K562 (cell line): ENCODE data around the gene OPA3. TPM values are rescaled to one million over a fixed set of nuclear protein-coding genes. Genes with fewer than 3 reads are reported as not detected.
A peak's percentile ranks its signal among the peaks of the same experiment; 100 is the strongest.

Experiments
- FOXA1 ChIP-seq: fragments of 450-650 bp; IDR thresholded peaks from 2 replicates; pipeline ENCODE4 v1.6.1; 2016; ENCODE audit warnings: mild to moderate bottlenecking, borderline replicate concordance
- MAZ ChIP-seq, 2 experiments: fragments of 450-650 bp in 1 of 2; sonication (generic) in 1 of 2; formaldehyde crosslinking; IDR thresholded peaks in 1 of 2; conservative IDR thresholded peaks in 1 of 2; 2 replicates each; pipeline versions ENCODE4 v1.4.0 to v1.5.0; 2020; ENCODE audit warnings: mild to moderate bottlenecking in 1 of 2, missing genetic modification reagents in 1 of 2
- MYC ChIP-seq, 2 experiments: fragments of 250-450 bp in 1 of 2; sonication (Bioruptor Pico) in 1 of 2; IDR thresholded peaks; 2 replicates each; pipeline versions ENCODE4 v1.5.1 to v1.6.1; 2012 to 2021; ENCODE audit warnings: low read depth in 2 of 2, borderline replicate concordance in 1 of 2, improper control_type of control experiment in 1 of 2, low read length in 1 of 2, mild to moderate bottlenecking in 1 of 2, moderate library complexity in 1 of 2
- PBX2 ChIP-seq, 2 experiments: IDR thresholded peaks in 1 of 2; conservative IDR thresholded peaks in 1 of 2; 2 replicates each; pipeline ENCODE4 v1.6.1; 2016; ENCODE audit warnings: low read depth in 2 of 2, mild to moderate bottlenecking in 1 of 2, missing compliant biosample characterization in 1 of 2, missing genetic modification characterization in 1 of 2, moderate library complexity in 1 of 2
- PHTF2 ChIP-seq: fragments of 250-450 bp; sonication (Bioruptor Pico); IDR thresholded peaks from 2 replicates; pipeline ENCODE4 v1.5.0; 2021; ENCODE audit warnings: mild to moderate bottlenecking
- SP1 ChIP-seq: sonication (generic); formaldehyde crosslinking; IDR thresholded peaks from 2 replicates; pipeline ENCODE4 v1.8.1; 2022; ENCODE audit warnings: mild to moderate bottlenecking, missing genetic modification reagents
- TAL1 ChIP-seq: fragments of 450-650 bp; IDR thresholded peaks from 2 replicates; pipeline ENCODE4 v1.6.1; 2016; ENCODE audit warnings: mild to moderate bottlenecking
- TEAD4 ChIP-seq, 2 experiments: sonication (generic) in 1 of 2; formaldehyde crosslinking in 1 of 2; IDR thresholded peaks; 2 replicates each; pipeline versions ENCODE4 v1.6.1 to v1.8.0; 2012 to 2022; ENCODE audit warnings: borderline replicate concordance in 1 of 2, inconsistent platforms in 1 of 2, low read length in 1 of 2, mild to moderate bottlenecking in 1 of 2, missing genetic modification reagents in 1 of 2
- VEZF1 ChIP-seq: fragments of 200-800 bp; sonication (Bioruptor generic); IDR thresholded peaks from 2 replicates; pipeline ENCODE4 v1.6.1; 2017; ENCODE audit warnings: missing genetic modification characterization, missing compliant biosample characterization
- ZBTB5 ChIP-seq: fragments of 450-650 bp; IDR thresholded peaks from 2 replicates; pipeline ENCODE4 v1.6.1; 2017; ENCODE audit warnings: antibody characterized with exemption
- ZNF121 ChIP-seq: sonication (generic); formaldehyde crosslinking; conservative IDR thresholded peaks from 2 replicates; pipeline ENCODE4 v1.8.0; 2022; ENCODE audit warnings: missing genetic modification reagents
- ZNF143 ChIP-seq: sonication (generic); formaldehyde crosslinking; IDR thresholded peaks from 2 replicates; pipeline ENCODE4 v1.9.0; 2022; ENCODE audit warnings: mild to moderate bottlenecking, missing genetic modification reagents
- ZNF398 ChIP-seq: fragments of 250-450 bp; sonication (Bioruptor Pico); IDR thresholded peaks from 2 replicates; pipeline ENCODE4 v1.8.0; 2021; ENCODE audit warnings: moderate library complexity, mild to moderate bottlenecking, inconsistent platforms
- polyA plus RNA-seq, 8 experiments: library from polyadenylated mRNA; depleted of rRNA in 4 of 8; stranded (reverse) in 5 of 8; unstranded in 3 of 8; fragments of >200 nt; fragmentation: Nextera tagmentation in 2 of 8; fragmentation: Illumina TruSeq in 1 of 8; extraction: Ambion mirVana in 2 of 8; extraction: Trizol in 1 of 8; gene quantifications; 2 replicates each; pipeline versions ENCODE4 v1.2.1 to v1.2.3, GENCODE V29; 2011 to 2014; ENCODE audit warnings: inconsistent platforms in 1 of 8, missing spikeins in 1 of 8
- total RNA-seq, 7 experiments: library from RNA; depleted of rRNA in 6 of 7; stranded (reverse); fragments of >200 nt in 6 of 7; fragmentation: Illumina TruSeq in 2 of 7; extraction: Trizol in 2 of 7; gene quantifications; 2 replicates each; pipeline versions ENCODE4 v1.2.1 to v1.2.3, GENCODE V29; 2011 to 2021; ENCODE audit warnings: low replicate concordance in 1 of 7

The OPA3 gene
- total and polyA plus RNA-seq, 9 of the 15 experiments (the other 6 are each of a cell fraction or from before 2014, with no cell fraction given), result 1.4 to 18.8 (median 9.0) TPM

GRCh38 chr19:45615795-45616703 lies 31.4 kb upstream of the OPA3 start (continued):
- no peak for TF ChIP-seq ZBTB5
- TF ChIP-seq ZNF143 (CRISPR knock-in tag), result no peak
- no peak; the same call in 1 of the 2 replicates for TF ChIP-seq VEZF1 (CRISPR knock-in tag)
- no peak for TF ChIP-seq TAL1
- TF ChIP-seq MYC (IDR thresholded peaks at IDR 0.05; ENCODE audit: low read depth, low read length), result peak; percentile 79; the same call in 1 of the 2 replicates
- TF ChIP-seq MYC (CRISPR knock-in tag; IDR thresholded peaks at IDR 0.05; ENCODE audit: borderline replicate concordance, low read depth), result 0 out of 2 replicates have a peak, but pooled peaks have one; percentile 44
- TF ChIP-seq ZNF398, result no peak
- TF ChIP-seq TEAD4 (IDR thresholded peaks at IDR 0.05; ENCODE audit: low read length), result no peak
- TF ChIP-seq TEAD4 (CRISPR knock-in tag; IDR thresholded peaks at IDR 0.05; ENCODE audit: borderline replicate concordance), result no peak
- peak; percentile 86; the same call in 1 of the 2 replicates for TF ChIP-seq SP1 (CRISPR knock-in tag)
- TF ChIP-seq PBX2 (CRISPR knock-in tag; IDR thresholded peaks at IDR 0.05; ENCODE audit: low read depth), result no peak
- peak; percentile 66; the same call in 1 of the 2 replicates for TF ChIP-seq PBX2 (tag; conservative IDR thresholded peaks at IDR 0.05; ENCODE audit: low read depth)
- no peak for TF ChIP-seq ZNF121 (CRISPR knock-in tag)
- no peak for TF ChIP-seq FOXA1
- 0 out of 4 replicates have a peak, but pooled peaks of 1 of the 2 experiments have one; percentile 19 for TF ChIP-seq MAZ (CRISPR knock-in tag; conservative IDR thresholded peaks at IDR 0.05 in 1 of 2, IDR thresholded peaks at IDR 0.05 in 1 of 2)
- TF ChIP-seq PHTF2, result no peak
